Gastrocnemius medialis (tissue), 4 donors: ENCODE results near the gene C2CD3. TPM values are rescaled to one million over a fixed set of nuclear protein-coding genes. Genes with fewer than 3 reads are reported as not detected.

Experiments
- ATAC-seq, 2 donors: fragments of 150-250 bp; one replicate each; pipeline ENCODE4 v1.9.1; 2016
- DNase-seq, 2 donors: peaks; one replicate each; pipeline ENCODE4 v3.0.0-alpha.2; 2019
- H3K27ac ChIP-seq, 4 donors: fragments of 200-600 bp; sonication (generic); 1 replicate in 1 of 4; 2 replicates in 3 of 4; pipeline ENCODE4 v1.5.1; 2016 to 2018; ENCODE audit warnings: mild to moderate bottlenecking in 2 of 4, moderate library complexity in 1 of 4
- H3K27me3 ChIP-seq, 3 donors: fragments of 200-600 bp; sonication (generic) in 2 of 3; 1 replicate in 1 of 3; 2 replicates in 2 of 3; pipeline versions ENCODE4 v1.5.1 to v1.6.0; 2016 to 2019; ENCODE audit warnings: mild to moderate bottlenecking in 1 of 3, moderate library complexity in 1 of 3
- H3K36me3 ChIP-seq, 2 donors: fragments of 200-600 bp; sonication (generic) in 1 of 2; one replicate each; pipeline ENCODE4 v1.5.1; 2017 to 2018
- H3K4me1 ChIP-seq, 2 donors: fragments of 200-600 bp; sonication (generic) in 1 of 2; one replicate each; pipeline ENCODE4 v1.5.1; 2016 to 2017; ENCODE audit warnings: mild to moderate bottlenecking in 2 of 2
- H3K4me3 ChIP-seq, 4 donors: fragments of 200-600 bp; sonication (generic) in 3 of 4; 1 replicate in 1 of 4; 2 replicates in 3 of 4; pipeline ENCODE4 v1.5.1; 2016 to 2019; ENCODE audit warnings: mild to moderate bottlenecking in 2 of 4
- H3K9me3 ChIP-seq, 3 donors: fragments of 200-600 bp; sonication (generic) in 2 of 3; 1 replicate in 1 of 3; 2 replicates in 2 of 3; pipeline ENCODE4 v1.5.1; 2016 to 2019
- POLR2A ChIP-seq, 2 donors: fragments of 450-650 bp; IDR thresholded peaks; one replicate each; pipeline ENCODE4 v1.6.1; 2017; ENCODE audit warnings: antibody characterized with exemption in 2 of 2, mild to moderate bottlenecking in 2 of 2, moderate library complexity in 2 of 2
- in situ Hi-C, 4 donors: fragments of 200-750 bp; cut with MboI; loops; one replicate each; pipeline versions ENCODE4 v1.15.0 to v1.8.0; 2017; ENCODE audit warnings: low sequenced_read_pairs in 4 of 4
- intact Hi-C: fragments of 100-400 bp; cut with DNase I; formaldehyde crosslinking; loops from one replicate; pipeline ENCODE4 v1.15.1; 2023; ENCODE audit warnings: low total_unique reads
- total RNA-seq, 4 donors: library from RNA; depleted of rRNA; stranded (reverse); fragments of >200 nt; gene quantifications; one replicate each; pipeline versions ENCODE4 v1.1.0 to v1.2.3, GENCODE V29; 2016
- TF ChIP-seq, protein P1 (sequence below), 5 experiments: fragments of 450-650 bp in 3 of 5; fragments of 200-600 bp in 2 of 5; sonication (generic) in 2 of 5; IDR thresholded peaks in 4 of 5; conservative IDR thresholded peaks in 1 of 5; 1 replicate in 4 of 5; 2 replicates in 1 of 5; pipeline ENCODE4 v1.5.1; 2016 to 2019; ENCODE audit warnings: antibody characterized with exemption in 5 of 5, mild to moderate bottlenecking in 3 of 5, moderate library complexity in 3 of 5

The C2CD3 gene, protein sequence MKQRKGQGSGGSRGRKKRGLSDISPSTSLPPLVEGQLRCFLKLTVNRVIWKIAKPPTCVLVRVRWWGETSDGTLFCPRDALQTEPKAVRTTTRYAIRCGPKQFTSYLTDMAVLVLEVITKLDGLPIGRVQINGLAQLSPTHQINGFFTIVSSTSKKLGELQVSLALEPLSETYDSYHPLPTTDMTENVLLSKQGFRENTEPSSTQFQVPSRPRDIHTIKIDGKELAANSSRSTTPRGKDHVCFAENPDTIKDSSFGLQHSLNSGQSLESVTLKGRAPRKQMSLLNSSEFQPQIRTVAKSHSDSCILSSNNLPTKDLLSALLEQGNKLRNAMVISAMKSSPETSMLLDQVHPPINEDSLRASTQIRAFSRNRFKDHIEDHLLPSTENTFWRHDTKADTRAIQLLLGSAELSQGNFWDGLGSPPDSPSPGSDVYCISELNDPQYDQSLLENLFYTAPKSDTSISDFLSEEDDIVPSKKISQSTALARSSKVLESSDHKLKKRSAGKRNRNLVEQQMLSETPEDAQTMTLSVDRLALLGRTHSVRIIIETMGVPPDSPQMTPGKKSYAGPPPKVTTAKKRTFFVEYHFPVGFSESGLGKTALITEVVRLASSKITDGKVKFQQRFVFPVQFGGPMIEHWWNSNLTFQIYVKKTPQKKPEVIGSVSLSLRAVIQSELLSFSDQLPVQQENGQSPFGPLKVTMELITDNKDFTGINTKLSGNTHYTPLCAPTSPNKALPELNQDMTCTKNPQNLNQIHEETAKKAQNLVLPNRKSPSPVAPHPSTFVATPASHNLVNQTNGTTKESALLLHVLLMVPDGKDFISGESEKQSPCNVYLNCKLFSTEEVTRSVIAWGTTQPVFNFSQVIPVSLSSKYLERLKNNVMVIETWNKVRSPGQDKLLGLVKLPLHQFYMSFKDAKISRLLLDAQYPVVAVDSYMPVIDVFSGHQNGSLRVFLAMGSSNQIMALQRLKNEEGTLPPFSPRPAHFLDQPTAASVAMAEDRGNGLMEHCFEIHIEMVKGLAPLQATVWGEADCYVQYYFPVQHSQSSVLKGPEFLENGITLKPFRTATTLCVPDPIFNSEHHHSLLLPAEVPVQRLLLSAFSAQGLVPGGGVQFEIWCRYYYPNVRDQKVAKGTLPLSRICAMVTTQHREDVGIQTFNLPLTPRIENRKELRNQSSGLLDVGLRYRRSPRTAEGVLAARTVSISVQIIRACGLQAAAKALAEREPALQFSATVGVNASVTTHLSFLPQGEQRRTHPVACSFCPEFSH (N-terminal part only)
- 10 to 100 TPM; 13.8 to 33.2 (median 16.4) TPM for total RNA-seq

DNA sequence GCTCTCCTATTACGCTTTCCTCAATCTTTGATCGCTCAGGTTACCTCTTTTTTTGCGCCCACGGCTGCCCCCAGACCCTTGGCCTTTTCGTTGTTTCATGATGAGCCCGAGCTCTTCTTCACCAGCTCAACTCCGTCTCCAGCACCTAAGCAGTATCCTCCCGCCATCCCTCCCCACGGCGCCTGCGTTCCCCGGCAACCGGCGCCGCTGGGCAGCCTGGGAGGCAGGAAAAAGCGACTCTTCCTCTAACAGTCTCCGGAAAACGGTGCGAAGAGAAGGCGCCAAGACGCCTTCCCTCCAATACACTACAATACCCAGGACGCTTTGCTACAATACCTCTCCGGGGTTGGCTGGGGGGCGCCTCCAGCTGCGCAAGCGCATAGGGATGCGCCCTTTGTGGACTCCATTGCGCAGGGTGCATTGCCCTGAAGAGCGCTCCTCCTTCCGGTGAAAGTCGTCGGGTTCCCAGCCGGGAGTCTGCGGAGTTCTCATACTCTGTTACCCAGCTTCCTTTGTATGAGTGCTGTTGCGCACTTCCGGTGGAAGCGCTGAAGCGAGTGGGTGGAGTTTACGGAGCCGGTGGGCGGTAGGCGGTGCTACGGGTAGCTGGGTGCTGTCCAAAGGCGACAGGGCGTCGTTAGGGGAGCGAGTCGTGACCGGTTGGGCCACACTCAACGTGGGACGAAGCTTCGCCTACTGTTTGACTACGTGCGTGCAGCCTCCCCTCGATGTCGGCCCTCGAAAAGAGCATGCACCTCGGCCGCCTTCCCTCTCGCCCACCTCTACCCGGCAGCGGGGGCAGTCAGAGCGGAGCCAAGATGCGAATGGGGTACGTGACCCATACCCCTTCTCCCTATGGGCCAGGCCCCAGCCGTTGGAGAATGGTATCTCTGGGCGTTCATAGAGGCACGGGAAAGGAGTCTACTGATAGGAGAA is at the start of gene C2CD3, which contains the start of gene PPME1:
TSS of gene C2CD3 (minus strand) at position 309 of the 936 bp plus-strand sequence. CDS start at position 99, 210 bp downstream.
TSS of gene PPME1 (plus strand) at position 596 of the 936 bp plus-strand sequence. CDS start at position 729, 133 bp downstream.
- TF ChIP-seq, protein P1, sequence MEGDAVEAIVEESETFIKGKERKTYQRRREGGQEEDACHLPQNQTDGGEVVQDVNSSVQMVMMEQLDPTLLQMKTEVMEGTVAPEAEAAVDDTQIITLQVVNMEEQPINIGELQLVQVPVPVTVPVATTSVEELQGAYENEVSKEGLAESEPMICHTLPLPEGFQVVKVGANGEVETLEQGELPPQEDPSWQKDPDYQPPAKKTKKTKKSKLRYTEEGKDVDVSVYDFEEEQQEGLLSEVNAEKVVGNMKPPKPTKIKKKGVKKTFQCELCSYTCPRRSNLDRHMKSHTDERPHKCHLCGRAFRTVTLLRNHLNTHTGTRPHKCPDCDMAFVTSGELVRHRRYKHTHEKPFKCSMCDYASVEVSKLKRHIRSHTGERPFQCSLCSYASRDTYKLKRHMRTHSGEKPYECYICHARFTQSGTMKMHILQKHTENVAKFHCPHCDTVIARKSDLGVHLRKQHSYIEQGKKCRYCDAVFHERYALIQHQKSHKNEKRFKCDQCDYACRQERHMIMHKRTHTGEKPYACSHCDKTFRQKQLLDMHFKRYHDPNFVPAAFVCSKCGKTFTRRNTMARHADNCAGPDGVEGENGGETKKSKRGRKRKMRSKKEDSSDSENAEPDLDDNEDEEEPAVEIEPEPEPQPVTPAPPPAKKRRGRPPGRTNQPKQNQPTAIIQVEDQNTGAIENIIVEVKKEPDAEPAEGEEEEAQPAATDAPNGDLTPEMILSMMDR (IDR thresholded peaks at IDR 0.05 in 4 of 5, conservative IDR thresholded peaks at IDR 0.05 in 1 of 5), result peak in 3 of 5 experiments; percentile 14 to 40 (median 37)
- peak; percentile 87 to 88 for TF ChIP-seq POLR2A (IDR thresholded peaks at IDR 0.05)
- H3K9me3 ChIP-seq, result no peaks in the 10 kb centered on the region
- intact Hi-C loops, result loop anchor here (1.0 to 5.0 kb wide), 4 partner anchors 33 to 227 kb away; partner anchors contain the start of genes PGM2L1 and UCP2
- H3K27me3 ChIP-seq, result no peaks in the 10 kb centered on the region
- ATAC-seq, result peak; percentile 96
- peak within 1 kb of the TSS; percentile 94 to 98 (median 96) for H3K27ac ChIP-seq
- peaks cover 0 to 23% of the 10 kb centered on the region in 2 donors for H3K36me3 ChIP-seq
- H3K4me1 ChIP-seq, result peaks cover 38 to 50% of the 10 kb centered on the region in 2 donors
- peak; percentile 97 to 99 for DNase-seq
- in situ Hi-C loops, result no loop called here
- peak within 1 kb of the TSS; percentile 66 to 93 (median 90) for H3K4me3 ChIP-seq

DNA sequence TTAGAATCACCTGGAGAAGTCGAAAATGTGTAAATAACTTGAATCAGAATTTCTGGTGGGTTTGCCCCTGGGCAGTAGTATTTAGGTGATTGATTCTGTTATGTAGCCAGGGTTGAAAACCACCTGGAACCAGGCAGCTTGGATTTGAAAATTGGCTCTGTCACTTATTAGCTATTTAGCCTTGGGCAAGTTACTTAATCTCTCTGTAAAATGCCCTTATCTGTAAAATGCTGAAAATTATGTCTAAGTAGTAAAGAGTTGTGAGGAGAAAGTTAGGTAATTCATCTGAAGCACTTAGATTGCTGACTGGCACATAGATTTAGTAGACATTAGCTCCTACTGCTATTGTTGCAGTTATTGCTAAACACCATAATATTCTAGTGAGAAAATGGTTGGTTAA is 49.6 kb upstream of the C2CD3 start:
- H3K4me3 ChIP-seq, result no peak overlapping the region
- H3K36me3 ChIP-seq, result no peaks in the 10 kb centered on the region
- no peaks in the 10 kb centered on the region for H3K27me3 ChIP-seq
- TF ChIP-seq POLR2A (IDR thresholded peaks at IDR 0.05), result no peak
- TF ChIP-seq, protein P1 (IDR thresholded peaks at IDR 0.05 in 4 of 5, conservative IDR thresholded peaks at IDR 0.05 in 1 of 5), result no peak
- no peaks in the 10 kb centered on the region for H3K9me3 ChIP-seq
- intact Hi-C loops, result loop anchor here (10.0 kb wide), 1 partner anchor 256 kb away; no protein-coding TSS in a partner anchor
- H3K27ac ChIP-seq, result no peak overlapping the region
- ATAC-seq, result no peak
- DNase-seq, result no peak
- H3K4me1 ChIP-seq, result no peaks in the 10 kb centered on the region
- in situ Hi-C loops, result no loop called here

DNA sequence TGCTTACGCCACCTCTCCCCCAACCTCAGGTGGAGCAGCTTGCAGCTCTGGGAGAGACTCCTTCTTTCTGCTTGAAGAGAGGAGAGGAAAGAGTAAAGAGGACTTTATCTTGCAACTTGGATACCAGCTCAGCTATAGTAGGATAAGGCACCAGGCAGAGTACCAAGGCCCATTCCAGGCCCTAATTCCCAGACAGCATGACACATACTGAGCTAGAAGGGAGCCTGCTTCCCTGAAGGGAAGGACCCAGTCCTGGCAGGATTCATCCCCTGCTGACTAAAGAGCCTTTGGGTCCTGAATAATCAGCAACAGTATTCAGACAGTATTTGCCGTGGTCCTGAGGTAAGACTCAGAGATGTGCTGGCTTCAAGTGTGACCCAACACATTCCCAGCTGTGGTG is 41.7 kb upstream of the C2CD3 start:
- no peaks in the 10 kb centered on the region for H3K4me1 ChIP-seq
- H3K36me3 ChIP-seq, result peaks cover 0 to 23% of the 10 kb centered on the region in 2 donors
- no peak overlapping the region for H3K4me3 ChIP-seq
- no peak for DNase-seq
- no peaks in the 10 kb centered on the region for H3K9me3 ChIP-seq
- ATAC-seq, result no peak
- no peak for TF ChIP-seq POLR2A (IDR thresholded peaks at IDR 0.05)
- TF ChIP-seq, protein P1 (IDR thresholded peaks at IDR 0.05 in 4 of 5, conservative IDR thresholded peaks at IDR 0.05 in 1 of 5), result no peak
- intact Hi-C loops, result no loop called here
- no peak overlapping the region for H3K27ac ChIP-seq
- in situ Hi-C loops, result no loop called here
- H3K27me3 ChIP-seq, result no peaks in the 10 kb centered on the region
